NCI-H2171 (cell line): ENCODE measurements around the gene AURKA.
"Not testable (repeated sequence)": the region's sequence is repeated elsewhere in the genome, so short reads cannot be mapped to it uniquely, and the experiment has no call there.

Source experiments
- DNase-seq: peaks from one replicate; lab custom pipeline; 2025; lab: John Stamatoyannopoulos, UW

Gene AURKA

GRCh38 chr20:56359212-56360132 is 32.5 kb downstream of the AURKA start:
- no peak for DNase-seq

- peak; percentile 91 for DNase-seq
Measured at GRCh38 chr20:56358600-56359211, 33.3 kb downstream of the AURKA start, which contains the start of gene FAM210B. Gene FAM210B, plus strand, starts transcription at chr20:56358974. Its CDS starts 32 bp downstream, at chr20:56359006.

GRCh38 chr20:56358070-56358469 is 33.9 kb downstream of the AURKA start:
- DNase-seq: no peak

- no peak for DNase-seq
Measured at GRCh38 chr20:56353356-56353755, 38.7 kb downstream of the AURKA start.

- DNase-seq: no peak
Measured at GRCh38 chr20:56352345-56353055, 39.5 kb downstream of the AURKA start.

- no peak for DNase-seq
Measured at GRCh38 chr20:56350842-56351241, 41.2 kb downstream of the AURKA start.

GRCh38 chr20:56348746-56349145 is 43.3 kb downstream of the AURKA start:
- no peak for DNase-seq

GRCh38 chr20:56348305-56348693 is 43.7 kb downstream of the AURKA start:
- no peak for DNase-seq

GRCh38 chr20:56347628-56348304 is 44.2 kb downstream of the AURKA start:
- DNase-seq: no peak

GRCh38 chr20:56345911-56346310 is 46.1 kb downstream of the AURKA start:
- DNase-seq: no peak

GRCh38 chr20:56343861-56344381 is 48.1 kb downstream of the AURKA start:
- no peak for DNase-seq

- no peak for DNase-seq
Measured at GRCh38 chr20:56342783-56343182, 49.2 kb downstream of the AURKA start.

GRCh38 chr20:56336709-56337108 is 55.3 kb downstream of the AURKA start:
- DNase-seq: not testable (repeated sequence)

GRCh38 chr20:56328861-56329260 is 63.2 kb downstream of the AURKA start:
- no peak for DNase-seq

- no peak for DNase-seq
Measured at GRCh38 chr20:56324806-56325205, 67.2 kb downstream of the AURKA start.

- DNase-seq: no peak
Measured at GRCh38 chr20:56323656-56324055, 68.4 kb downstream of the AURKA start.

GRCh38 chr20:56323206-56323605 is 68.8 kb downstream of the AURKA start:
- DNase-seq: no peak

- DNase-seq: no peak
Measured at GRCh38 chr20:56322681-56323080, 69.3 kb downstream of the AURKA start.
